GM19239 (cell line): ENCODE measurements around the gene CDC42BPA.
"Not testable (repeated sequence)": the region's sequence is repeated elsewhere in the genome, so short reads cannot be mapped to it uniquely, and the experiment has no call there.

ENCODE experiments used
- DNase-seq: peaks from one replicate; pipeline ENCODE4 v3.0.0; 2011; ENCODE audit warnings: low spot score; ENCODE audit not compliant: insufficient read length
- FAIRE-seq: peaks from 2 replicates; lab custom pipeline; 2011; peaks lifted over from hg19 to GRCh38; lab: Jason Lieb, UNC

CDC42BPA gene

DNA sequence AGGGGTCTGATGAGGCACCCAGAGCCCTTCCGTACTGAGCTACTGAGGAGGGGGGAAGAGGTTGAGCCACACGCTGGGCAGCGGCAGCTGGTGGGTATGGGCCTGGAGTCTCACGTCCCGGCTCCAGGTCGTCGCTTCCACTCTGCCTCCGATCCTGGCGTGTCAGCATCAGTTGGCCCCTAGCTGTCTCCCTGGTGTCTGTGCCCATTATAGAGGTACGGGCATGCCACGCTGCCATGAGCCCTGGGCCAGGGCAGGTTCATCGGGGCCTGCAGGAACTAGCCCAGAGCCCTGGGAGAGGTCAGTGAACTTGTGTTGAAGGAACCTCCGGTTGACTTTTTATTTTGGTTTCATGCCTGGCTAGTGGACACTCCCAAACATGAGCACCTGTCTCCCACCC, 360.0 kb downstream of the CDC42BPA start:
- DNase-seq (no peak), FAIRE-seq (no peak)

DNA sequence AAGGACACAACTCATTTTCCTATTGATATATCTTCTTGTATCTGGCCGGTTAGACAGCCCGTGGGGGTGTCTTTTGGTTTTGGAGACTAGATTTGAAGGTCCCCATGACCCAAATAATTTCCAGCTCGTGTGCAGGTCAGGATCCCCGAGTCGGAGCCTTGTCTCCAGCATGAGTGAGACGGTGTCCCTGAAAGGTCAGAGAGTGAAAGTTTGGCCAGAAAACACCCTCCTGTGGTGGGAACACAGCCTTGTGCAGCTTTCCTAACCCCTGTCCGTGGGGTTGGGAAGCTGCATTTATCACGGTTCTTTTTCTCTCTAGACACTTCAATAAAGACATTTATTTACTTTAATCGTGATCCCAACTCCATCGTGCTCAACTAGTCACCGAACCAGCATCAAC, 360.6 kb downstream of the CDC42BPA start:
- no peak for FAIRE-seq
- DNase-seq: no peak

DNA sequence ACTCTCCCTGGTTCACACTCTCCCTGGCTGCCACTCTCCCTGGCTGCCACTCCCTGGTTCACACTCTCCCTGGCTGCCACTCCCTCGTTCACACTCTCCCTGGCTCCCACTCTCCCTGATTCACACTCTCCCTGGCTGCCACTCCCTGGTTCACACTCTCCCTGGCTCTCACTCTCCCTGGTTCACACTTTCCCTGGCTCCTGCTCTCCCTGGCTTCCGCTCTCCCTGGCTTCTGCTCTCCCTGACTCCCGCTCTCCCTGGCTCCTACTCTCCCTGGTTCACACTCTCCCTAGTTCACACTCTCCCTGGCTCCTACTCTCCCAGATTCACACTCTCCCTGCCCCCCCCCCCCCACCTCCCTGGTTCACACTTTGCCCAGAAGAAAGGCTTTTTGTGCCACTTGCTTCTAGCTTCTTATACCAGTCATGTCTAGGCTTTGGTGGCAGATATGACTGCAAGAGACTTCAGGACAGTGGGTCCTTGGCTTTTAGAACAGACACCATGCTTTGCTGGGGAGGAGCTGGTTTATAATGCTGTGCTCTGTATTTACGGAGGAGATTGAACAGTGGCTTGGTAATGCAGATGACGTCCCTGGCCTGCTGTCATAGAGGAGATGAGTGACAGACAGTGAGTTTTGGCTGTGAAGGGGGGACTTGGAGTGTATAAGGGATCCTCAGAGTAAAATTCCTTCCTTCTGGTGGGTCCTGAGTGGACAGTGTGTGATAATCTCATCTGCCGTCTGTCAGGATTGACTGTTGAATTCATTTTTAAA, 361.2 kb downstream of the CDC42BPA start:
- no peak for DNase-seq
- FAIRE-seq: no peak

DNA sequence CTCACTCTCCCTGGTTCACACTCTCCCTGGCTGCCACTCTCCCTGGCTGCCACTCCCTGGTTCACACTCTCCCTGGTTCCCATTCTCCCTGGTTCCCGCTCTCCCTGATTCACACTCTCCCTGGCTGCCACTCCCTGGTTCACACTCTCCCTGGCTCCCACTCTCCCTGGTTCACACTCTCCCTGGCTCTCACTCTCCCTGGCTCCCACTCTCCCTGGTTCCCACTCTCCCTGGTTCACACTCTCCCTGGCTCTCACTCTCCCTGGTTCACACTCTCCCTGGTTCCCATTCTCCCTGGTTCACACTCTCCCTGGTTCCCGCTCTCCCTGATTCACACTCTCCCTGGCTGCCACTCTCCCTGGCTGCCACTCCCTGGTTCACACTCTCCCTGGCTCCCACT, 362.4 kb downstream of the CDC42BPA start:
- not testable (repeated sequence) for FAIRE-seq, DNase-seq

DNA sequence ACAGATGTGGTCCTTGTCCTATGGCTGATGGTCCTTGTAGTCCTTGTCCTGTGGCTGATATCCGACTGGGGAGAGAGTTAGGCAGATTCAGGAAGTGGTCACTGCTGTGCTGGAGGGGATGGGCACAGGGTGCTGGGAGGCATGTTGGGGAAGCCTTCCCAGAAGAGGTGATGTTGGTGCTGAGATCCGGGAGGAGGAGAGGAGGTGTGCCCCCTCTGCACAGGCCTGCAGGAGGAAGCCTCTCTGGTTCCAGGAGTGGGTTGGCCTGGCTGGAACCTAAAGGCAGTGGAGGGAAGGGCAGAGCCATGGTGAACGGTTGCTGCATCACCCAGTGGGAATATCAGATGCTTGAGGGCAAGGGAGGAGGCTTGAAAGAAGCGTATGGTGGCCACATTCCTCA, 363.5 kb downstream of the CDC42BPA start:
- DNase-seq (no peak), FAIRE-seq (no peak)

DNA sequence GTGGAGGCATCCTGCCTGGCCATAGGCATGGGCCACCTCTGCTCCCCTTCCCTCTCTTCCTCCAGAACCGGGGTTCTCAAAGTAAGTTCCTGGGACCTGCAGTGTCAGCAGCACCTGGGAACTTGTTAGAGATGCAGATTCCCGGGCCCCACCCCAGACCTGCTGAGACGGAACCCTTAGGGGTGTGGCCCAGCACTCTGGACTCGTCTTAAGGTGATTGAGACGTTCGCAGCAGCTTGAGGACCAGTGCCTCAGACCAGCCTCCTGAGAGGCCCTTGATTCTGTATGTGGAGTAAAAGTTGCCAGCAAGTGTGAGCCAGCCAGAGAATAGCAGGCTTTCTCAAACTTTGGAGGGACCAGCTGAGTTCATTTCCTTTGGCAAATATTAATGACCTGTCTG, 364.0 kb downstream of the CDC42BPA start:
- no peak for DNase-seq
- no peak for FAIRE-seq

DNA sequence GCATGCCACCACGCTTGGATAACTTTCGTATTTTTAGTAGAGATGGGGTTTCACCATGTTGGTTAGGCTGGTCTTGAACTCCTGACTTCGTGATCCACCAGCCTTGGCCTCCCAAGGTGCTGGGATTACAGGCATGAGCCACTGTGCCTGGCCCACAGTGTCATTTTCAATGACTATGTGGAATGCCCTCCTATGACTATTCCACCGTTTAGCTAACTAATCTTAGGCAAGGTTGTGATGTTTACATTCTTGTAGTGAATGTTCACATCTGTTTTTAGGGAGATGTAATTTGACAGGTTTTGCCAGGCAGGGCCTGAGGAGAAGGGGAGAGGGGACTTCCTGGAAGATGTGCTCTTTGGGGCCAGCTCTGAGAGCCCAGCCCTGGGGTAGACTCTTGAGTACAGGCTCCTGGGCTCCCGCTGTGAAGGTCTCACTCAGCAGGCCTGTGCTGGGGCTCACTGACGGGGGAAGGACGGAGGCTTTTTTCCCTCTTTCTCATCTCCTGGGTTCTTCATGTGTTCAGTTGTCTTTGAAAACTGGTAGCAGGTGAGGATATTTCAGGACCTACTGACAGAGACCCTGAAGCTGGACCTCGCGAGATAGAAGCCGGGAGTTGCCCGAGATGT, 365.0 kb downstream of the CDC42BPA start:
- DNase-seq (no peak), FAIRE-seq (no peak)

DNA sequence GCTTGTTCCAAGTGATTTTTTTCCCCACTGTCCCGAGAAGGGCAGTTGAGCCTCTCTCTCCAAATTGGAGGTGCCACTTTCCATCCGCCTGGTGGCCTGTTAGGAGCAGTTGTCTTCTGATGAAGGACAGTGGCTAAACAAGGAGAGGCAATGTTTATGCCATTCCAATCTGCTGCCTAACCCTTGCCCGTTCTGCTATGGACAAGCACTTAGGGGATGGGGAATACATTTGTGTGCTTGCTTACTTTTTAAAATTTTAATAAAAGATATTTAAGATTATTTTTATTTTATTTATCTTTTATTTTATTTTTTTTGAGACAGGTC, 366.2 kb downstream of the CDC42BPA start:
- FAIRE-seq: no peak
- DNase-seq: no peak

DNA sequence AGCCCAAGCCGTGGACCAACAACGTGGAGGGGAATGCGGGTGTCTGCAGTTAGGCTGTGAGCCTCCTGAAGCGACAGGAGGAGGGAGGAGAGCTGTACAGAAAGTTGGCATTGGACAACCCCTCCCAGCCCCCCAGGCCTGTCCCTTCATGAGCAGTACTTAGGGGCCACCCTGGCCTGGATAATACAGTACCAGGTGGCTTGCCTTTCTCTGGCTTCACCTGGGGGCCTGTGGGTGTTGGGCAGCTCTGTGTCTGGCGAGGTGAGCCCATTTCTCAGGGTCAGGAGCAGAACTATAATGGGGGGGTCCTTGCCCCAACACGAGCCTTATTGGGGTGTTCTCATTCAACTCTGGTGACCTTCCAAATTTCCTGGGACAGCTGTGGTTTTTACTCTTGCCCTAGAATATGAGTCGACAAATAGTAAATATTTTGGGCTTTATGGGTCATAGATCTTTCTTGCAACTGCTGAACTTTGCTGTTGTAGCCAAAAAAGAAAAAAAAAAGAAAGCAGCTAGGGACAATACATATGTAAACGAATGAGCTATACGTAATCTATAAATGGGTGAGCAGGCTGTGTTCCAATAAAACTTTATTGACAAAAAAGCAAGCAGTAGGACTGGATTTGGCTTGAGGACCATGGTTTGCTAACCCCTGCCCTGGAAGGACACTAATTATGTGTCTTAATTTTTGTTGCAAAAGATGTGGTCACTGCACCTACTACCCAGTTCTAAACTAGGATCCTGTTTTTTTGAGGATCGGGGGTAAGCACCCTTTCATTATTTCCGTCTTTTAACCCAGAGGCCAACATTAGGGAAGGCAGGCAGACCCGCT, 366.8 kb downstream of the CDC42BPA start:
- FAIRE-seq: no peak
- DNase-seq: no peak

DNA sequence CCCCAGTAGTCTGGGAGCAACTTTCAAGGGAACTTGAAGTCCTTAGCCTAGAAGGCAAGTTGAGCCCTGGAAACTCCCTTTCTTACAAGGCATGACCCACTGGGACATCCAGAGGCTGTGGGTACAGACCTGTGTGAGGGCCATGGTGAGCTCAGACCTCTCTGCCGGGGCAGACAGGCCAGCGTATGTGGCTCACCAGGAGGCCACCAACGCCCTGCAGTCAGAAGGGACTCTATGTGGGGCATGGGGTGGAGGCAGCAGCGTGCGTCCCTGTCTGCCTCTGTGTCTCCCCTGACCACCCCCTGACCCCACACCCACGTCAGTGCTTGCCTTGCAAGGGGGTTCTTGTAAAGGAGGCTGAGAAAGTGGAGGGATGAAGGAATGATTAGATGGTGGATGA, 367.4 kb downstream of the CDC42BPA start:
- FAIRE-seq (no peak), DNase-seq (no peak)

DNA sequence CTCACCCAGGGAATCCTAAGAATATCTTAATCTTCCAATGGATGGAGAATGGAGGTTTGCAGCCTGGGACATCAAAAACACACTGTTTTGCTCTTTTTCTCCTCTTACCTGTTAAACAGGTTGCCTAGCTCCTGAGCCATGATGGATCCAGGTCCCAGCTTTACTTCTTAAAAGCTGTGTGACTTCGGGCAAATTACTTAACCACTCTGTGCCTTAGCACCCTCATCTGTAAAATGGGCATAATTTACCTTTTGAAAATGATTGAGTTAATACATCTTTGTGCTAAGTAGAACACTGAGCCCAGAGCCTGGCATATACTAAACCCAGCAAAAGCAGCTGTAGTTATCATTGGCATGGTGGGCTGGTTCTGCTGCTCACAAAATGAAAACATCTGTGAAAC, 368.0 kb downstream of the CDC42BPA start:
- FAIRE-seq (no peak), DNase-seq (no peak)

DNA sequence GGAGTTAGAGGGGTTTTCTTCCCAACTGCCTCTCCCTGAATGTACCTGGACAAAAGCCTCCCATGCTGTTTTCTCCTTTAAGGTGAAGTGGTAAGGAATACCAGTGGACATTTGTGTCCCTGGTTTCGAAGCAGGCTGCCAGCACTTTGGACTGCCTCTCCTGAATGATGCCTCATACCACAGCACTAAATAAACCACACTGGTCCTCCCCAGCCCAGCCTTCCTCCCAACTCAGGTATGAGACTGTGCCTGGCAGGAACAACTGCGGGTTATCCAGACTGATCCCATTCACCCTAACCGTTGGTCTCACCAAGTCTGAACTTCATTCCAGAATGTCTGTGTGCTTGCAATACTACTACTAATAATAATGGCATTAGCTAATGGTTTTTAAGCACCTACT, 368.9 kb downstream of the CDC42BPA start:
- FAIRE-seq: no peak
- no peak for DNase-seq

DNA sequence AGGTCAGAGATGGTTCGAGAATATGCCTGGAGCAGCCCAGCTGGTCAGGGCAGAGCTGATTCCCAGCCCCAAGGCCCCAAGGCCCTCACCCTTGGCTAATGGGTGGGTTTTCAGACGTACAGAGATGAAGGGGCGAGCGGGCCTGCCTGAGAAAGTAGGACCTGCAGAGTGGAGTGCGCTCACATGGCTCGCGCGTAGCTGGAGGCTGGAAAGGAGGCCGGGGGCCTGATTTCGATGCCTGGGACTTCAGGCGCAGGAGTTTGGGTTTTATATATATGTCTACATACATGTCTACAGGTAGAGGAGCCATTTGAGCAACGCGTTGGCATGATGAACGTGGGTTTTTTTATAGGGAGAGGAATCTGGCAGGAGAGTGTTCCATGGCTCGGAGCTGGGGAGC, 369.3 kb downstream of the CDC42BPA start:
- FAIRE-seq (no peak), DNase-seq (no peak)

DNA sequence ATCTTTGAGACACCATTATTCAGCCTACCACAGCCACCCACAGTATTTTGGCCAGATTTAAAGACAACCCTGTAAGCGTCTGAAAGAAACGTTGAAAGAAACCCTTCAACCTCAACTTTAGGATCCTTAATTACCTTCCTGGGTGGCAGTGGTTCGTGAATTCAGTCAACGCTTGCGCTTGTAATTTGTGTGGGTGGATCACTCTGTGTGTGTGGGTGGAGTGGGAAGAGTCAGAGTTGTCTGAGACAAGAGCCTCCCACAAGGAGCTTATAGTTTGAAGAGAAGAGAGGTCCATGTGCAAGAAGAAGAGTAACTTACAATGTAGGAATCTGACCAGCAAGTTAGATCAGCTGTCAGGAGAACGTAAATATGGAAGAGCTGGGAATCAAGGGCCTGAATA, 369.8 kb downstream of the CDC42BPA start:
- FAIRE-seq: no peak
- no peak for DNase-seq

DNA sequence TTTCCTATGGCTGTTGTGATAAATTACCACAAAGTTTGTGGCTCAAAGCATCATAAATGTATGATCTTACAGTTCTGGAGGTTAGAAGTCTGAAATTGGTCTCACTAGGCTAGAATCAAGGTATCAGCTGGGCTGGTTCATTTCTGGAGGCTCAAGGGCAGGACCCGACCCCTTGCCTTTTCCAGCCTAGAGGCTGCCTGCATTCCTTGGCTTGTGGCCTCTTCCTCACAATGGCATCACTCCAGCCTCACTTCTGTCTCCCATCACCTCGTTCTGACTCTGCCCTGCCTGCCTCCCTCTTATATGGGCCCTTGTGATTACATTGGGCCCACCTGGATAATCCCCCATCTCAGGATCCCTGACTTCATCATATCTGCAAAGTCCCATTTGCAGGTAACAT, 370.2 kb downstream of the CDC42BPA start:
- no peak for DNase-seq
- no peak for FAIRE-seq

DNA sequence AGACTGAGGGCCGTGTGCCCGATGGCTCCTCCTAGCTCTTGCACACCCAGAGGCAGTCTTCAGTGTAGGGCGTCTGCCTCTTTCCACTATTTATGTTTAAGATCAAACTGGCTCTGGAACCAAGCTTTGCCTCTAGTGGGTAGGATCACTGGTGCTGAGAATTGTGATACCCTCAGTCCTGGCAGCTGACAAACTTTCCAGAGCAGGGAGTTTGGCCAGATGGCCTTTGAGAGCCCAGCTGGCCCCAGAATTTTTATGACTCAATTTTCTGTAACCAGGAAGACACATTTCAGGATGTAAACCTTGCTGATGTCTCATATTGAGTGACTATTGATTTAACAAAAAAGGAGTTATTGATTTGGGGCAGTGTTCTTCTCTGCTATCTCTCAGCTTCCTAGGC, 371.5 kb downstream of the CDC42BPA start:
- FAIRE-seq: no peak
- DNase-seq: no peak

DNA sequence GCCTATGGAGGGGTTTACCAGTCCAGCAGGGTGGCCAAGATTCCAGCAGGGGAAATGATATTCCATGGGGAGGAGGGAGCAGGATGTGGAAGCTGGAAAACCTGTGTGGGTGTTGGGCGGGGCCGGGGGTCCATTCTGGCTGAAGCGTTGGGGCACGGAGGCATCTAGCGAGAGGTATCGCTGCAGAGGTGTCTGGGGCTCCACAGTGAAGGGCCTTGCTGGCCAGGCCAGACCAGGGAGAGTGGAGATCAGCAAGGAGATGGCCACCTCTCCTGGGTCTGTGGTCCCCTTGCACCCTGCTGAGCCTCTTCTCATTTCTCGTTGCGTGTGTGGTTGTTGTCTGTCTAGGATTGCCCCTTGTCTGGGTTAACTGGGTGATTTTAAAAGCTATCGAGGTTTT, 372.0 kb downstream of the CDC42BPA start:
- no peak for DNase-seq
- no peak for FAIRE-seq

DNA sequence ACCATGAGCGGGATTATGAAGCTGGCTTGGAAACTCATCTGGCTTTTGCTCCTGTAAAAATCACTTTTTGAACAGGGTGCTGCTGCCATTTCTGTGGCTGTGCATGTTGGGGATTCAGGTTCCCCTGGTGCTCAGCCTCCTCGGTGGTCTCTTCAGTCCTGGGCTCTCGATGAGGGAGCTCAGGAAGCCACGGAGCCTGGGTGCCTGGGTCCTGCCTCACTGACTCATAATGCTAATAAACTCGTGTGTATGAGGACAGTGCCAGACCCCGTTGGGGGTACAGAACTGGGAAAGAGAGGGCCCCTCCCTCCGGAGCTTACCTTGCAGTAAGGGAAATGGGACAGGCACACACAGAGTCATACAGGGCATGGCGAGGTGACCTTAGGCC, 372.4 kb downstream of the CDC42BPA start:
- DNase-seq (no peak), FAIRE-seq (no peak)

DNA sequence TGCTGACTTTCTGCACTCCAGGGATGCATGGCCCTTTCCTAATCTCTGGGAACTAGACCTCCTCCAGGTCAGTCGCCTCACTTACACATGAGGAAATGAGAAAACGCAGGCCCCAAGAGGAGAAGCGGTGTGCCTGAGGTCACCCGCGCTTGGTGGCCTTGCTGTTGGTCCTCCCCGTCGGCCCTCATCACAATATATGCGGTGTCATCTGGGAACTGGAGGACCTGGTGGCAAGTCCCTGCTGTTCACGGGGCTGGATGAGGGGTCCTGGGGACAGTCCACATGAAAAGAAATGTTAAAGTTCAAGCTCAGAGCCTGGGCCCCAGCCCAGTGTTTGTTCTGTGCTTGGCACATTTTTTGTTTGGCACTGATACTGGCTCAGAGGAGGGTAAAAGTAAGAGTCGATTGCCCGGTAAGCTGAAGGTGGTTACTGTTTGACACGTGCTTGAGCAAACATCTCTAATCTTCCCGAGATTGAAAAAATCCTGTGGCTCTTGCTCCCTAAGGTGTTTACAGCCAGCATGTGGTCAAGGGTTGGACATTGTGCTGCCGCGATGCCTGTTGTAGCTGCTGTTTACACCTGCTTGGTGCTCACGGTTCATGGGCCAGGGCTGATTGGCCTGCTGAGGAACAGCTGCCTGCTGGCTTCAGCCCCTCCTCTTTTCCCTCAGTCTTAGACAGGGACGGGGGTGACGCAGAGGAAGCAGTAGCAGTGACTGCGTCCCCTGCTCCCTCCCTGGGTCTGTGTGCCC, 373.0 kb downstream of the CDC42BPA start:
- no peak for FAIRE-seq
- DNase-seq: no peak

DNA sequence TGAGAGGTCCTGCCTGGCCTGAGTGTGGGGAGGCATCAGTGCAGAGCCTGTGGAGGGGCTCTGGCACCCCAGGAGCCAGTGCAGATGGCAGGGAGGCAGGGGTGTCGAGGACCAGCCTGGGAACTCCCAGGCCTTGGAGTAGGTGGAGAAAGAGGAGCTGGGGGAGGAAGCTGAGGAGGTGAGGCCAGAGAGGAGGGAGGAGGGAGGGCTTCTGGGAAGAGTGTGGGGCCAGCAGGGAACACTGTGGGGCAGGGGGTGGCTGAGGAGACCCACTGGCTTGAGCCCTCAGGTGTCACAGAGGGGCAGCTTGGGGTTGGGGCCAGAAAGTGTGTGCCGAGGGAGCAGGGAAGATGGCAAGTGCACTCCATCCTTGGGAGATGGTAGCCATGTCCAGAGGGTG, 374.4 kb downstream of the CDC42BPA start:
- FAIRE-seq: no peak
- no peak for DNase-seq

DNA sequence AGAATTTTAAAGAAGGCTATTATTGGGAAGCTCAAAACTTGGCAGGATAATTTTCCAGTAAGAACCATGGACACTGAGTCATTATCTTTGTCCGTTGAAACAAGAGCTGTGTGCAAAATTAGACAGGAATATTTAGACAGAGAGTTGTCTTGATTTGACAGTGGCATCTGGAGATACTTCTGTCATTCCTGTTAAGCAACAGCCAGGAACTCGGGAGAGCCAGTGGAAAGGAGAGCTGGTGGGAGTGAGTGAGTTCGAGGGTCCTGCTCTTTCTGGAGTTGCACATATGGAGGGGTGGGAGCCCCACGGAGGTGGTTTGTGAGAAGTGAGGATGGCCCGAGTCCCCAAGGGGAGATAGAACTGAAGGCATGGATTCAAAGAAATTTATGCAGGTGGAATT, 375.1 kb downstream of the CDC42BPA start:
- FAIRE-seq (no peak), DNase-seq (no peak)
